ENCODE data around the gene PKNOX2. TPM values are rescaled to one million over a fixed set of nuclear protein-coding genes. Genes with fewer than 3 reads are reported as not detected.

PKNOX2 gene
- total and polyA plus RNA-seq, 9 of the 15 experiments (the other 6 are each of a cell fraction or from before 2014, with no cell fraction given): not detected

- Histone ChIP-seq H4K20me1 (replicated peaks; ENCODE audit: control insufficient read depth, insufficient read depth, low read length) (no peaks in the 10 kb centered on the region), H2AFZ (ENCODE audit: low read depth, low read length) (no peak overlapping the region), H3K79me2 (ENCODE audit: control insufficient read depth, insufficient read depth, low read length) (no peaks in the 10 kb centered on the region), H3K4me2 (ENCODE audit: insufficient read depth, low read length) (no peak overlapping the region), H3K4me3 (no peak overlapping the region), H3K9ac (ENCODE audit: insufficient read depth in 1 of 2, low read depth in 2 of 2, low read length in 2 of 2) (no peak overlapping the region), H3K27ac (ENCODE audit: extremely low read depth, low read depth, low read length) (no peak overlapping the region), H3K4me1 (replicated peaks in 1 of 2; ENCODE audit: control insufficient read depth in 2 of 2, insufficient read depth in 2 of 2, low read length in 2 of 2) (peaks cover 9 to 15% of the 10 kb centered on the region in 2 experiments; a peak in 3 of 5 replicates), H3K9me1 (ENCODE audit: control insufficient read depth, insufficient read depth, low read length) (no peaks in the 10 kb centered on the region), H3K27me3 (ENCODE audit: control insufficient read depth in 2 of 2, insufficient read depth in 2 of 2, low read length in 2 of 2) (peaks cover 13 to 65% of the 10 kb centered on the region in 2 experiments), H3K9me3 (replicated peaks; ENCODE audit: control insufficient read depth, insufficient read depth, low read depth, low read length) (no peaks in the 10 kb centered on the region), H3K36me3 (ENCODE audit: control insufficient read depth, insufficient read depth, low read length) (no peaks in the 10 kb centered on the region)
- no TSS peak for BruUV-seq (replicated peaks)
- no peak for TF ChIP-seq GTF2E2 (tag; IDR thresholded peaks at IDR 0.05)
- TF ChIP-seq POLR2AphosphoS2 (IDR thresholded peaks at IDR 0.05; ENCODE audit: low read length): no peak
- no peak for TF ChIP-seq GTF2F1 (IDR thresholded peaks at IDR 0.05; ENCODE audit: low read depth, low read length)
- no peak for TF ChIP-seq ZSCAN29 (IDR thresholded peaks at IDR 0.05)
- no peak for TF ChIP-seq TCF7L2 (IDR thresholded peaks at IDR 0.05; ENCODE audit: low read depth, low read length)
- no peak for TF ChIP-seq DMBX1 (CRISPR knock-in tag; IDR thresholded peaks at IDR 0.05; ENCODE audit: borderline replicate concordance)
- TF ChIP-seq FIP1L1 (IDR thresholded peaks at IDR 0.05; ENCODE audit: low read depth, low read length, poor library complexity, severe bottlenecking): no peak
- TF ChIP-seq NFE2 (IDR thresholded peaks at IDR 0.05; ENCODE audit: low read depth): no peak
- no peak for TF ChIP-seq BHLHE40 (IDR thresholded peaks at IDR 0.05; ENCODE audit: low read length)
- no peak for TF ChIP-seq ZNF398 (CRISPR knock-in tag; IDR thresholded peaks at IDR 0.05)
- TF ChIP-seq RBM14 (IDR thresholded peaks at IDR 0.05; ENCODE audit: borderline replicate concordance, insufficient read depth, low read depth, low read length): no peak
- no peak for TF ChIP-seq UBTF (IDR thresholded peaks at IDR 0.05; ENCODE audit: borderline replicate concordance in 1 of 2, low read depth in 2 of 2, low read length in 2 of 2)
- no peak for TF ChIP-seq ELF2 (CRISPR knock-in tag; IDR thresholded peaks at IDR 0.05)
- TF ChIP-seq FOXJ3 (CRISPR knock-in tag; IDR thresholded peaks at IDR 0.05): no peak
- no peak for TF ChIP-seq MCM2 (IDR thresholded peaks at IDR 0.05; ENCODE audit: low read depth)
- no peak for TF ChIP-seq BCL6 (CRISPR knock-in tag; IDR thresholded peaks at IDR 0.05)
- no peak for TF ChIP-seq SMARCE1 (IDR thresholded peaks at IDR 0.05)
- WGBS (ENCODE audit: insufficient coverage, low coverage, missing lambda C conversion rate): 2% methylated on average over 5 of the region's 5 CpGs
- ATAC-seq (no peak), FAIRE-seq (no peak), DNase-seq (ENCODE audit: extremely low read depth in 1 of 4, low spot score in 3 of 4) (no peak)
- POLR2A ChIA-PET: interaction anchor here (0.6 kb wide), 1 partner anchor 13 kb away, joined by 3 read pairs; no protein-coding TSS in a partner anchor
- intact Hi-C loops (cut with micrococcal nuclease) (no loop called here), in situ Hi-C loops (cut with MboI) (no loop called here)
- CTCF ChIA-PET (ENCODE audit: low intra/inter-chr PET ratio): no interaction called here
Observed at GRCh38 chr11:125275905-125276618, 111.5 kb downstream of the PKNOX2 start.
